HepG2 (cell line): ENCODE data around the gene PIGL. TPM values are rescaled to one million over a fixed set of nuclear protein-coding genes. Genes with fewer than 3 reads are reported as not detected.

Experiments used
- ATAC-seq: fragments of 200-7000 bp; cut with Tn5 transposase; 3 replicates; pipeline ENCODE4 v1.9.1; 2020; ENCODE audit warnings: mild to moderate bottlenecking, moderate library complexity
- BruUV-seq: library from RNA; stranded (reverse); fragments of 400-500 nt; replicated peaks from 2 replicates; lab custom pipeline; 2021; lab: Mats Ljungman, UMichigan
- CTCF ChIA-PET: fragments of 300-600 bp; formaldehyde crosslinking; extraction: SDS; loops from one replicate; lab custom pipeline; 2021; ENCODE audit warnings: low total read pairs, inconsistent platforms, low intra/inter-chr PET ratio; lab: Yijun Ruan, JAX
- POLR2A ChIA-PET: fragments of 350-600 bp; sonication (Branson Sonifier 250); formaldehyde crosslinking; loops from one replicate; lab custom pipeline; 2020; ENCODE audit warnings: antibody characterized with exemption, inconsistent platforms; lab: Yijun Ruan, JAX
- DNase-seq: peaks from one replicate; pipeline ENCODE4 v3.0.0-alpha.2; 2015; ENCODE audit warnings: low spot score
- FAIRE-seq: peaks from 3 replicates; lab custom pipeline; 2011; peaks lifted over from hg19 to GRCh38; lab: Jason Lieb, UNC
- H2AFZ ChIP-seq: one replicate; pipeline ENCODE4 v1.6.1; 2011; ENCODE audit warnings: low read length, inconsistent platforms
- H3K27ac ChIP-seq: fragments of 300-600 bp; 3 replicates; pipeline ENCODE4 v1.8.0; 2011; ENCODE audit warnings: mixed run types, mild to moderate bottlenecking, mixed read lengths, low read length, inconsistent platforms; ENCODE audit not compliant: insufficient read depth; ENCODE audit errors: extremely low read length
- H3K27me3 ChIP-seq, 2 experiments: fragments of 200-600 bp in 1 of 2; 2 replicates in 1 of 2; 3 replicates in 1 of 2; pipeline versions ENCODE4 v1.6.0 to v1.8.0; 2011; ENCODE audit warnings: low read length in 2 of 2, mild to moderate bottlenecking in 2 of 2, moderate library complexity in 2 of 2, inconsistent platforms in 1 of 2; ENCODE audit not compliant: insufficient read depth in 2 of 2, control insufficient read depth in 1 of 2
- H3K36me3 ChIP-seq, 2 experiments: fragments of 200-600 bp in 1 of 2; replicated peaks in 1 of 2; 2 replicates in 1 of 2; 3 replicates in 1 of 2; pipeline versions ENCODE4 v1.5.1 to v1.8.0; 2011; ENCODE audit warnings: low read length in 2 of 2, inconsistent platforms in 1 of 2; ENCODE audit not compliant: insufficient read depth in 2 of 2, control insufficient read depth in 1 of 2
- H3K4me1 ChIP-seq: 2 replicates; pipeline ENCODE4 v1.5.1; 2012; ENCODE audit warnings: low read length, inconsistent platforms; ENCODE audit not compliant: insufficient read depth
- H3K4me2 ChIP-seq: 2 replicates; pipeline ENCODE4 v1.6.0; 2011; ENCODE audit warnings: low read depth, low read length, inconsistent platforms
- H3K4me3 ChIP-seq, 3 experiments: fragments of 200-600 bp in 1 of 3; sonication (generic), shearing (Covaris generic) in 1 of 3; replicated peaks in 1 of 3; 2 replicates each; pipeline ENCODE4 v1.5.1; 2011 to 2016; ENCODE audit warnings: low read length in 3 of 3, inconsistent platforms in 2 of 3, low read depth in 2 of 3, mild to moderate bottlenecking in 2 of 3, control low read depth in 1 of 3, mixed read lengths in 1 of 3; ENCODE audit not compliant: insufficient read depth in 1 of 3
- H3K79me2 ChIP-seq: one replicate; pipeline ENCODE4 v1.6.1; 2011; ENCODE audit warnings: low read length, inconsistent platforms; ENCODE audit not compliant: insufficient read depth
- H3K9ac ChIP-seq: 2 replicates; pipeline ENCODE4 v1.6.0; 2011; ENCODE audit warnings: mild to moderate bottlenecking, low read depth, low read length, inconsistent platforms; ENCODE audit not compliant: insufficient read depth
- H3K9me3 ChIP-seq: 2 replicates; pipeline ENCODE4 v1.5.1; 2012; ENCODE audit warnings: mild to moderate bottlenecking, low read length
- H4K20me1 ChIP-seq: 2 replicates; pipeline ENCODE4 v1.6.0; 2011; ENCODE audit warnings: inconsistent platforms, mild to moderate bottlenecking, low read length, moderate library complexity; ENCODE audit not compliant: insufficient read depth
- FOXP1 ChIP-seq, 2 experiments: fragments of 450-650 bp in 1 of 2; IDR thresholded peaks; 2 replicates each; pipeline ENCODE4 v1.6.1; 2017 to 2018; ENCODE audit warnings: antibody characterized with exemption in 1 of 2
- GTF3A ChIP-seq: sonication (generic); formaldehyde crosslinking; conservative IDR thresholded peaks from 2 replicates; pipeline ENCODE4 v1.4.0; 2020; ENCODE audit warnings: mild to moderate bottlenecking, missing genetic modification reagents
- HNRNPUL1 ChIP-seq: fragments of 200-400 bp; formaldehyde crosslinking; IDR thresholded peaks from 2 replicates; pipeline ENCODE4 v1.6.1; 2017; ENCODE audit warnings: low read depth, mild to moderate bottlenecking, low read length, moderate library complexity
- NFYB ChIP-seq: sonication (generic); formaldehyde crosslinking; IDR thresholded peaks from 2 replicates; pipeline ENCODE4 v1.4.0; 2020; ENCODE audit warnings: missing genetic modification reagents
- SIN3A ChIP-seq: IDR thresholded peaks from 2 replicates; pipeline ENCODE4 v1.6.1; 2011; ENCODE audit warnings: low read depth, mild to moderate bottlenecking, control low read depth, low read length, borderline replicate concordance
- SP140L ChIP-seq: sonication (generic); formaldehyde crosslinking; IDR thresholded peaks from 2 replicates; pipeline ENCODE4 v1.4.0; 2020; ENCODE audit warnings: missing genetic modification reagents, borderline replicate concordance
- STAG1 ChIP-seq: sonication (generic); formaldehyde crosslinking; IDR thresholded peaks from 2 replicates; pipeline ENCODE4 v1.4.0; 2020; ENCODE audit warnings: missing genetic modification reagents
- SUZ12 ChIP-seq: fragments of 150-350 bp; IDR thresholded peaks from 2 replicates; pipeline ENCODE4 v1.6.1; 2014; ENCODE audit warnings: low read depth, low read length
- THRA ChIP-seq: sonication (generic); formaldehyde crosslinking; IDR thresholded peaks from 2 replicates; pipeline ENCODE4 v1.4.0; 2020; ENCODE audit warnings: missing genetic modification reagents, borderline replicate concordance
- ZNF343 ChIP-seq: sonication (generic); formaldehyde crosslinking; IDR thresholded peaks from 2 replicates; pipeline ENCODE4 v1.4.0; 2020; ENCODE audit warnings: mild to moderate bottlenecking, missing genetic modification reagents
- ZNF446 ChIP-seq: sonication (generic); formaldehyde crosslinking; IDR thresholded peaks from 2 replicates; pipeline ENCODE4 v1.5.0; 2020; ENCODE audit warnings: mild to moderate bottlenecking, missing genetic modification reagents
- WGBS: methylation state at CpG from one replicate; pipeline ENCODE4 v1.1.6; 2017; ENCODE audit warnings: low lambda C conversion rate; 5-methylcytosine and 5-hydroxymethylcytosine counted together
- in situ Hi-C: cut with HindIII; loops from 2 replicates; pipeline ENCODE4 v1.10.0; 2017; ENCODE audit warnings: low pct_unique_long_range_greater_than_20kb; ENCODE audit not compliant: extremely low pct_ligation_motif_present
- intact Hi-C: fragments of 100-400 bp; cut with micrococcal nuclease; formaldehyde crosslinking; loops from one replicate; pipeline ENCODE4 v1.10.0; 2022; ENCODE audit not compliant: unreplicated experiment
- polyA plus RNA-seq, 8 experiments: library from polyadenylated mRNA; depleted of rRNA in 3 of 8; stranded (reverse) in 7 of 8; unstranded in 1 of 8; fragments of >200 nt; fragmentation: Illumina TruSeq in 4 of 8; extraction: Trizol in 4 of 8; gene quantifications; 2 replicates each; pipeline versions ENCODE4 v1.2.1 to v1.2.3, GENCODE V29; 2011 to 2016; ENCODE audit warnings: low read depth in 4 of 8, missing spikeins in 1 of 8, mixed read lengths in 1 of 8; ENCODE audit not compliant: insufficient read depth in 1 of 8
- total RNA-seq, 5 experiments: library from RNA; depleted of rRNA; stranded (reverse); fragments of >200 nt; fragmentation: Illumina TruSeq; extraction: Trizol; gene quantifications; 2 replicates each; pipeline ENCODE4 v1.2.3, GENCODE V29; 2016; ENCODE audit warnings: low read depth in 1 of 5

PIGL gene
- total and polyA plus RNA-seq, 2 of the 13 experiments (the other 11 are each of a cell fraction or from before 2014, with no cell fraction given), result 28.5 to 63.8 TPM

- Histone ChIP-seq H3K9me3 (no peaks in the 10 kb centered on the region), H2AFZ (no peak overlapping the region), H3K36me3 (peaks cover 0 to 25% of the 10 kb centered on the region in 2 experiments; a peak in 4 of 5 replicates), H3K4me1 (peaks cover 20% of the 10 kb centered on the region), H3K4me3 (no peak overlapping the region), H3K27me3 (no peaks in the 10 kb centered on the region), H3K79me2 (peaks cover 68% of the 10 kb centered on the region), H3K27ac (no peak overlapping the region), H3K4me2 (no peak overlapping the region), H4K20me1 (peaks cover 12% of the 10 kb centered on the region; the same call in 1 of the 2 replicates), H3K9ac (no peak overlapping the region)
- DNase-seq (no peak), ATAC-seq (no peak), FAIRE-seq (no peak)
- in situ Hi-C loops, result no loop called here
- BruUV-seq, result no TSS peak
- TF ChIP-seq STAG1 (no peak), FOXP1 (IDR thresholded peaks at IDR 0.05) (no peak), FOXP1 (CRISPR knock-in tag; IDR thresholded peaks at IDR 0.05) (no peak), SUZ12 (no peak), GTF3A (CRISPR knock-in tag) (no peak), ZNF446 (CRISPR knock-in tag) (no peak), ZNF343 (CRISPR knock-in tag) (no peak), HNRNPUL1 (no peak), SP140L (CRISPR knock-in tag) (no peak), NFYB (CRISPR knock-in tag) (no peak)
- intact Hi-C loops, result no loop called here
- POLR2A ChIA-PET, result no interaction called here
- WGBS, result 94% methylated on average over 1 of the region's 1 CpG
- CTCF ChIA-PET, result no interaction called here
Measured at GRCh38 chr17:16197276-16197675, 19.7 kb upstream of the PIGL start.

GRCh38 chr17:16199093-16199492 is 17.9 kb upstream of the PIGL start:
- in situ Hi-C loops, result no loop called here
- H3K27ac ChIP-seq, result no peak overlapping the region
- no peak for FAIRE-seq
- ChIA-PET CTCF (no interaction called here), POLR2A (no interaction called here)
- H2AFZ ChIP-seq, result no peak overlapping the region
- no peak overlapping the region for H3K9ac ChIP-seq
- H3K4me3 ChIP-seq, result no peak overlapping the region
- H4K20me1 ChIP-seq, result peaks cover 24% of the 10 kb centered on the region
- BruUV-seq, result no TSS peak
- ATAC-seq, result no peak
- DNase-seq, result no peak
- WGBS, result 95% methylated on average over 6 of the region's 6 CpGs
- peak; percentile 13; the same call in 1 of the 2 replicates for TF ChIP-seq THRA (CRISPR knock-in tag)
- no peak for TF ChIP-seq SIN3A
- intact Hi-C loops, result no loop called here
- peaks cover 0 to 13% of the 10 kb centered on the region in 2 experiments; a peak in 3 of 5 replicates for H3K36me3 ChIP-seq
- H3K79me2 ChIP-seq, result peaks cover 72% of the 10 kb centered on the region
- no peaks in the 10 kb centered on the region for H3K27me3 ChIP-seq
- H3K4me2 ChIP-seq, result no peak overlapping the region
- no peaks in the 10 kb centered on the region for H3K9me3 ChIP-seq
- peaks cover 34% of the 10 kb centered on the region for H3K4me1 ChIP-seq
